Psoas muscle (tissue), 8 donors: ENCODE measurements around the gene RELT. TPM values are rescaled to one million over a fixed set of nuclear protein-coding genes. Genes with fewer than 3 reads are reported as not detected.

Experiments
- ATAC-seq, 4 donors: fragments of 200-7000 bp; cut with Tn5 transposase; one replicate each; pipeline ENCODE4 v1.9.1; 2020; ENCODE audit warnings: moderate library complexity in 3 of 4, mild to moderate bottlenecking in 2 of 4
- DNase-seq, 2 donors: peaks; one replicate each; pipeline ENCODE4 v3.0.0-alpha.2; 2020
- H3K27ac ChIP-seq: fragments of 200-600 bp; one replicate; pipeline ENCODE4 v1.8.0; 2022
- H3K27me3 ChIP-seq, 3 donors: fragments of 200-600 bp in 1 of 3; one replicate each; pipeline versions ENCODE4 v1.6.1 to v1.8.0; 2013 to 2022; ENCODE audit warnings: low read length in 2 of 3, mild to moderate bottlenecking in 2 of 3, moderate library complexity in 1 of 3; ENCODE audit not compliant: insufficient read depth in 3 of 3
- H3K36me3 ChIP-seq, 2 donors: fragments of 200-600 bp in 1 of 2; one replicate each; pipeline versions ENCODE4 v1.6.1 to v1.8.0; 2013 to 2022; ENCODE audit warnings: low read depth in 1 of 2, mild to moderate bottlenecking in 1 of 2, moderate library complexity in 1 of 2; ENCODE audit not compliant: insufficient read depth in 1 of 2
- H3K4me1 ChIP-seq: fragments of 200-600 bp; one replicate; pipeline ENCODE4 v1.8.0; 2022
- H3K4me3 ChIP-seq: fragments of 200-600 bp; one replicate; pipeline ENCODE4 v1.8.0; 2022; ENCODE audit warnings: mild to moderate bottlenecking
- H3K9me3 ChIP-seq: fragments of 200-600 bp; one replicate; pipeline ENCODE4 v1.8.0; 2022
- WGBS, 3 donors: extraction: QIAGEN DNeasy Blood & Tissue Kit; methylation state at CpG; one replicate each; pipeline versions ENCODE4 v1.1.6 to v1.1.7; 2013; 5-methylcytosine and 5-hydroxymethylcytosine counted together
- intact Hi-C, 2 donors: fragments of 100-400 bp; cut with DNase I; formaldehyde crosslinking; loops; one replicate each; pipeline versions ENCODE4 v1.11.0 to v1.14.2; 2022
- long read RNA-seq, 2 donors: library from polyadenylated mRNA; unstranded; transcript quantifications; one replicate each; pipeline ENCODE4 v2.0.0, GENCODE V29; 2021
- polyA plus RNA-seq, 3 donors: library from polyadenylated mRNA; stranded (reverse); fragments of 200-250 nt; gene quantifications; one replicate each; pipeline ENCODE4 v1.2.3, GENCODE V29; 2013
- total RNA-seq, 4 donors: library from RNA; stranded (reverse); fragmentation: NEBNext Ultra II Directional in 2 of 4; extraction: Animal tissue kit (Norgen Biotek cat#: 25700) in 2 of 4; gene quantifications; one replicate each; pipeline versions ENCODE4 v1.2.1 to v1.2.4, GENCODE V29; 2021 to 2023
- TF ChIP-seq, protein P1 (sequence below): fragments of 200-600 bp; IDR thresholded peaks from one replicate; pipeline ENCODE4 v1.8.0; 2022; ENCODE audit warnings: antibody characterized with exemption
- donor health status: healthy with polysubstance abuse.
- donor health status: DM: no; HTN: no; CAD: no; lungs with moderate emphysema.
- donor health status: Bipolar disorder and iron deficiency.
- donor health status: healthy.
- donor health status: DM: yes; HTN: yes; CAD: no.
- donor health status: DM: no; HTN: no; CAD: no.
- donor health status: DM: no; HTN: no; CAD: no.
- donor health status: DM: yes; HTN: yes; CAD: no.

RELT gene, protein sequence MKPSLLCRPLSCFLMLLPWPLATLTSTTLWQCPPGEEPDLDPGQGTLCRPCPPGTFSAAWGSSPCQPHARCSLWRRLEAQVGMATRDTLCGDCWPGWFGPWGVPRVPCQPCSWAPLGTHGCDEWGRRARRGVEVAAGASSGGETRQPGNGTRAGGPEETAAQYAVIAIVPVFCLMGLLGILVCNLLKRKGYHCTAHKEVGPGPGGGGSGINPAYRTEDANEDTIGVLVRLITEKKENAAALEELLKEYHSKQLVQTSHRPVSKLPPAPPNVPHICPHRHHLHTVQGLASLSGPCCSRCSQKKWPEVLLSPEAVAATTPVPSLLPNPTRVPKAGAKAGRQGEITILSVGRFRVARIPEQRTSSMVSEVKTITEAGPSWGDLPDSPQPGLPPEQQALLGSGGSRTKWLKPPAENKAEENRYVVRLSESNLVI
- total RNA-seq (10 to 100 TPM in 3 of 4 donors, 1 to 10 TPM in 1; 9.0 to 33.0 (median 17.2) TPM), polyA plus RNA-seq (10 to 100 TPM in 2 of 3 donors, 1 to 10 TPM in 1; 4.9 to 15.8 (median 15.5) TPM)
- long read RNA-seq, donor 1, transcript RELT-201 (11 exons, 3,535 nt): major isoform, 13 of 28 reads
- long read RNA-seq, donor 1, partial matches to known transcripts: 3 of 28 reads
- long read RNA-seq, donor 1, other reads (novel, unspliced or antisense): 8 of 28 reads
- long read RNA-seq, donor 2, transcript RELT-201 (11 exons, 3,535 nt): major isoform, 66 of 125 reads
- long read RNA-seq, donor 2, transcript RELT-204 (5 exons, 3,244 nt): minor isoform, 20 of 125 reads
- long read RNA-seq, donor 2, partial matches to known transcripts: 24 of 125 reads
- long read RNA-seq, donor 2, other reads (novel, unspliced or antisense): 14 of 125 reads

DNA sequence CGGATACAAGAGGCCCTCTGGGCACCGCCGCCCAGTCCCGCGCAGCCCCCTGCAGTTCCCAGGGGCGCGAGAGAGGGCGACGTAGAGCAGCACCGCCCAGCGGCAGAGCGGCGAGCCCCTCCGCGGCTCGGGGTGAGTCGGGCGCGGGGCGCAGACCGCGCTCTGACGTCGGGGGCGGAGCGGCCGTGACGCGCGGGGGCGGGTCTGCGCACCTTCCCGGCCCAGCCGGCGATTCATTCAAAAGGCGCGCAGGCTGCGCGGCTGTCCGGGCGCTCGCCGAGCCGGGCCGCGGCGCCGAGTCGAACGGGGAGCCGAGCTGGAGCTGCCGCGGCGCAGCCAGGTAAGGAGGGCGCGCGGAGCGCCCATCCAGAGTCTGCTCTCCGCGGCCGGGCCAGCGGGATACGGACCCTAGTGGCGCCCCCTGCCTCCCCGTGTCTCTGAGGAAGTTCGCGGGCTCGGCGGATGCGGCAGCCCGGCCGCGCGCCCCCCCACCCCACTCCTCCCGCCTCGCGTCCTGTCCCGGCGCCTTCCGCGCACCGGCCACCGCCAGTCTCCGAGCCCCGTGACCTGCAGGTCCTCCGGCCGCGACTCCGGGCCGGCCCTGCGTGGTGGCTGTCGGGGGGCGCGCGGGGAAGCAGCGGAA lies at the start of gene RELT:
RELT (plus strand) TSS at position 240 of the 643 bp plus-strand sequence. CDS start 12,738 bp downstream, outside the sequence.
- DNase-seq (peak; percentile 90 to 95), ATAC-seq (peak; percentile 85 to 90 (median 86))
- no peaks in the 10 kb centered on the region for H3K36me3 ChIP-seq
- intact Hi-C loops: no loop called here
- H3K27ac ChIP-seq: peak within 1 kb of the TSS; percentile 97
- TF ChIP-seq, protein P1, sequence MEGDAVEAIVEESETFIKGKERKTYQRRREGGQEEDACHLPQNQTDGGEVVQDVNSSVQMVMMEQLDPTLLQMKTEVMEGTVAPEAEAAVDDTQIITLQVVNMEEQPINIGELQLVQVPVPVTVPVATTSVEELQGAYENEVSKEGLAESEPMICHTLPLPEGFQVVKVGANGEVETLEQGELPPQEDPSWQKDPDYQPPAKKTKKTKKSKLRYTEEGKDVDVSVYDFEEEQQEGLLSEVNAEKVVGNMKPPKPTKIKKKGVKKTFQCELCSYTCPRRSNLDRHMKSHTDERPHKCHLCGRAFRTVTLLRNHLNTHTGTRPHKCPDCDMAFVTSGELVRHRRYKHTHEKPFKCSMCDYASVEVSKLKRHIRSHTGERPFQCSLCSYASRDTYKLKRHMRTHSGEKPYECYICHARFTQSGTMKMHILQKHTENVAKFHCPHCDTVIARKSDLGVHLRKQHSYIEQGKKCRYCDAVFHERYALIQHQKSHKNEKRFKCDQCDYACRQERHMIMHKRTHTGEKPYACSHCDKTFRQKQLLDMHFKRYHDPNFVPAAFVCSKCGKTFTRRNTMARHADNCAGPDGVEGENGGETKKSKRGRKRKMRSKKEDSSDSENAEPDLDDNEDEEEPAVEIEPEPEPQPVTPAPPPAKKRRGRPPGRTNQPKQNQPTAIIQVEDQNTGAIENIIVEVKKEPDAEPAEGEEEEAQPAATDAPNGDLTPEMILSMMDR: peak; percentile 93
- H3K4me3 ChIP-seq: peak within 1 kb of the TSS; percentile 89
- WGBS, 3 donors: 0 to 1% (median 1%) methylated on average over 39 to 96 of the region's 96 CpGs
- peaks cover 44% of the 10 kb centered on the region for H3K4me1 ChIP-seq
- H3K27me3 ChIP-seq: no peaks in the 10 kb centered on the region
- H3K9me3 ChIP-seq: no peaks in the 10 kb centered on the region

GRCh38 chr11:73326929-73327811 lies 49.0 kb upstream of the RELT start:
- Histone ChIP-seq H3K4me3 (no peak overlapping the region), H3K9me3 (no peaks in the 10 kb centered on the region), H3K36me3 (no peaks in the 10 kb centered on the region), H3K27me3 (no peaks in the 10 kb centered on the region), H3K4me1 (peaks cover 19% of the 10 kb centered on the region), H3K27ac (peak overlapping the region; percentile 20)
- WGBS, 3 donors: 65 to 68% (median 66%) methylated on average over 10 of the region's 10 CpGs
- DNase-seq (peak in 1 of 2 donors; percentile 28), ATAC-seq (peak in 3 of 4 donors; percentile 22 to 78 (median 64))
- TF ChIP-seq, protein P1: no peak
- intact Hi-C loops: no loop called here

DNA sequence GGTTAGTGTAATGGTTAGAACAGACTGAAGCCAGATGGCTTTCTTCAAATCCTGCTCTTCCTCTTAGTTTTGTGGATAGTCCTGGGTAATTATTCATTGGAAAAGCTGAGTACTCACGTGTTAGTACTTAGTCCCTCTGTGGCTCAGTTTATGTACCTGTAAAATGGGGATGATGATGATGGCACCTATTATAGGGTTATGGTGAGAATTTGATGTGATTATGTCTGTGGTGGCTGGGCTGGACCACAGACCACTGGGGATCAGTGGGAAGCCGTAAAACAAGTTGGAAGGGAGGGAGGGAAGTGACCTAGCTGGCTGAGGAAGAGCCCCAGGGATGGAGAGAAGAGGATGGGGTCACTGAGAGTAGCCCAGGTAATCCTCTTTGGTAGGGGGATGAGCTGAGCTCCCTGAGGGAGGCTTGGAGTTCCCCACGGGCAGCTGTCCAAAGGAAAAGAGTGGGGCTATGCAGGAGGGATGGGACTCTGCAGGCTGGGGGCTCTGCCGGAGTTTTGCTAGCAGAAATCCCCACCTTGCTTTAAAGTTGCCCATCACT lies 48.3 kb upstream of the RELT start:
- no peak for ATAC-seq
- Histone ChIP-seq H3K4me1 (peaks cover 14% of the 10 kb centered on the region), H3K27me3 (no peaks in the 10 kb centered on the region), H3K4me3 (no peak overlapping the region), H3K9me3 (no peaks in the 10 kb centered on the region), H3K27ac (peak overlapping the region; percentile 16), H3K36me3 (no peaks in the 10 kb centered on the region)
- TF ChIP-seq, protein P1: no peak
- intact Hi-C loops: no loop called here
- WGBS, 3 donors: 69 to 81% (median 77%) methylated on average over 3 to 4 of the region's 4 CpGs
- peak in 1 of 2 donors; percentile 12 for DNase-seq
